Measurements from ENCODE around the gene C4orf50.
"Not testable (repeated sequence)": the region's sequence is repeated elsewhere in the genome, so short reads cannot be mapped to it uniquely, and the experiment has no call there.

Gene C4orf50

DNA sequence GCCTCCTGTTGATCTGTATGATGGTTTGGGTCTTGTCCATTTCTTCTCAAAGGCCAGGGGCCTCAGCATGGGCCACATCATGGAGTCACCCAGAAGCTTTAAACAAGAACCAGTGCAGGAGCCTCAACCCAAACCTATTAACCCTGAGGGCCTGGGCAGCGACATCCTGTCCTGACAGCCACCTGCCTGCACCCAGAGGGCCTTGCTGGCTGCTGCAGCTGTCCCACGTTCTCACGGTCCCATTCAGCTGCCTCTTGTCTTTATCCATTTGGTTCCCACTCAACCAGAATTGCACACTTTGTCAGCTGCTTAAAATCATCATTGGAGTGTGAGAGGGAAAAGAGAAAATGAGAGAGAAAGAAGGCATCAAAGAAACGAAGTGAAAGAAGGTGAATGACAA, 21.6 kb downstream of the C4orf50 start:
- H3K4me2 ChIP-seq (ENCODE audit: low read length), result no peak overlapping the region
- no peak overlapping the region for H2AFZ ChIP-seq (ENCODE audit: low read length)
- TF ChIP-seq, protein P1, sequence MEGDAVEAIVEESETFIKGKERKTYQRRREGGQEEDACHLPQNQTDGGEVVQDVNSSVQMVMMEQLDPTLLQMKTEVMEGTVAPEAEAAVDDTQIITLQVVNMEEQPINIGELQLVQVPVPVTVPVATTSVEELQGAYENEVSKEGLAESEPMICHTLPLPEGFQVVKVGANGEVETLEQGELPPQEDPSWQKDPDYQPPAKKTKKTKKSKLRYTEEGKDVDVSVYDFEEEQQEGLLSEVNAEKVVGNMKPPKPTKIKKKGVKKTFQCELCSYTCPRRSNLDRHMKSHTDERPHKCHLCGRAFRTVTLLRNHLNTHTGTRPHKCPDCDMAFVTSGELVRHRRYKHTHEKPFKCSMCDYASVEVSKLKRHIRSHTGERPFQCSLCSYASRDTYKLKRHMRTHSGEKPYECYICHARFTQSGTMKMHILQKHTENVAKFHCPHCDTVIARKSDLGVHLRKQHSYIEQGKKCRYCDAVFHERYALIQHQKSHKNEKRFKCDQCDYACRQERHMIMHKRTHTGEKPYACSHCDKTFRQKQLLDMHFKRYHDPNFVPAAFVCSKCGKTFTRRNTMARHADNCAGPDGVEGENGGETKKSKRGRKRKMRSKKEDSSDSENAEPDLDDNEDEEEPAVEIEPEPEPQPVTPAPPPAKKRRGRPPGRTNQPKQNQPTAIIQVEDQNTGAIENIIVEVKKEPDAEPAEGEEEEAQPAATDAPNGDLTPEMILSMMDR (IDR thresholded peaks at IDR 0.05; ENCODE audit: low read length), result no peak
- TF ChIP-seq EZH2 (IDR thresholded peaks at IDR 0.05; ENCODE audit: borderline replicate concordance, low read length), result no peak
- H4K20me1 ChIP-seq (ENCODE audit: insufficient read depth, low read length), result no peaks in the 10 kb centered on the region
- no peak overlapping the region for H3K4me3 ChIP-seq (ENCODE audit: low read depth, low read length, poor library complexity, severe bottlenecking)
- no peak overlapping the region for H3K27ac ChIP-seq (ENCODE audit: low read depth, low read length, poor library complexity, severe bottlenecking)
- no peaks in the 10 kb centered on the region for H3K9me2 ChIP-seq (ENCODE audit: low read depth, low read length)
- H3K9me3 ChIP-seq (ENCODE audit: low read length), result no peaks in the 10 kb centered on the region
- H3K79me2 ChIP-seq (ENCODE audit: insufficient read depth, low read length), result no peaks in the 10 kb centered on the region
- H3K9ac ChIP-seq (ENCODE audit: low read length), result no peak overlapping the region
- no peaks in the 10 kb centered on the region for H3K27me3 ChIP-seq (ENCODE audit: insufficient read depth, low read length)
- H3K4me1 ChIP-seq (ENCODE audit: insufficient read depth, low read length, severe bottlenecking), result no peaks in the 10 kb centered on the region
- H3K36me3 ChIP-seq (ENCODE audit: insufficient read depth, low read length), result no peaks in the 10 kb centered on the region
- H3F3A ChIP-seq (ENCODE audit: insufficient read depth, low read length), result no peaks in the 10 kb centered on the region

DNA sequence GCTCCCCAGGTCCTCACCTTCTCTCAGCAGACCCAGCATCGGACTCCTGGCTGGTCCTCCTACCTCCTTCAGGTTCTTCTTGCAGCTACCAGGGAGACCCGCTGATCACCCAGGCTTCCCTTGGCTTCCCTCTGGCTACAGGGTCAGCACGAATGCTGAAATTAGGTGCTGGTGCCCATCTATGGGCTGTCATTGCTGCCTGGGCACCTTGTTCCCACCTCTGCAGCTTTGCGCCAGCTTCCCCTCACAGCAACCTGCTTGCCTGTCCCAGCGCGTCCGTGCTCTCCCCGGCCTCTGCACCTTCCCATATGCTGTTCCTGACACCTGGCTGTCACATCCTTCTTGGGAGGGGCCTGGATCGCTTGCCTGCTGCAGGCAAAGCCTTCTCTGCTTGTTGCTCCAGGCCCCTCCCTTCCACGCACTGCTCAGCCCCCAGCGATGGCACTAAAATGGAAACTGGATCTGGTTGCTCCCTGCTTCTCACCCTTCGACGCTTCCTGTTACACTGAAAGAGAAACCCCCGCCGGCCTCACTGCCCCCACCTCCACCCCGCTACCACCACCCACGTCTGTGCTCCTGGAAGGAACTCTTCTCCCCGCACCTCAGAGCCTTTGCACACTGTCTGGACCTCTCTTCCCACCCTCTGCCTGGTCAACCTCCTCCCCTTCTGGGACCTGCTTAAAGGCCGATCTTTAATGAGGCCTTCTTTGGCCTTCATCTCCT, 22.2 kb downstream of the C4orf50 start:
- no peaks in the 10 kb centered on the region for H3K36me3 ChIP-seq (ENCODE audit: insufficient read depth, low read length)
- H3K9me3 ChIP-seq (ENCODE audit: low read length), result no peaks in the 10 kb centered on the region
- no peaks in the 10 kb centered on the region for H3K79me2 ChIP-seq (ENCODE audit: insufficient read depth, low read length)
- no peak overlapping the region for H3K4me3 ChIP-seq (ENCODE audit: low read depth, low read length, poor library complexity, severe bottlenecking)
- no peaks in the 10 kb centered on the region for H3K4me1 ChIP-seq (ENCODE audit: insufficient read depth, low read length, severe bottlenecking)
- no peaks in the 10 kb centered on the region for H3K27me3 ChIP-seq (ENCODE audit: insufficient read depth, low read length)
- no peak overlapping the region for H3K4me2 ChIP-seq (ENCODE audit: low read length)
- H2AFZ ChIP-seq (ENCODE audit: low read length), result no peak overlapping the region
- no peaks in the 10 kb centered on the region for H3F3A ChIP-seq (ENCODE audit: insufficient read depth, low read length)
- H3K9me2 ChIP-seq (ENCODE audit: low read depth, low read length), result no peaks in the 10 kb centered on the region
- no peak overlapping the region for H3K27ac ChIP-seq (ENCODE audit: low read depth, low read length, poor library complexity, severe bottlenecking)
- no peak for TF ChIP-seq EZH2 (IDR thresholded peaks at IDR 0.05; ENCODE audit: borderline replicate concordance, low read length)
- TF ChIP-seq, protein P1 (IDR thresholded peaks at IDR 0.05; ENCODE audit: low read length), result no peak
- no peak overlapping the region for H3K9ac ChIP-seq (ENCODE audit: low read length)
- H4K20me1 ChIP-seq (ENCODE audit: insufficient read depth, low read length), result no peaks in the 10 kb centered on the region

DNA sequence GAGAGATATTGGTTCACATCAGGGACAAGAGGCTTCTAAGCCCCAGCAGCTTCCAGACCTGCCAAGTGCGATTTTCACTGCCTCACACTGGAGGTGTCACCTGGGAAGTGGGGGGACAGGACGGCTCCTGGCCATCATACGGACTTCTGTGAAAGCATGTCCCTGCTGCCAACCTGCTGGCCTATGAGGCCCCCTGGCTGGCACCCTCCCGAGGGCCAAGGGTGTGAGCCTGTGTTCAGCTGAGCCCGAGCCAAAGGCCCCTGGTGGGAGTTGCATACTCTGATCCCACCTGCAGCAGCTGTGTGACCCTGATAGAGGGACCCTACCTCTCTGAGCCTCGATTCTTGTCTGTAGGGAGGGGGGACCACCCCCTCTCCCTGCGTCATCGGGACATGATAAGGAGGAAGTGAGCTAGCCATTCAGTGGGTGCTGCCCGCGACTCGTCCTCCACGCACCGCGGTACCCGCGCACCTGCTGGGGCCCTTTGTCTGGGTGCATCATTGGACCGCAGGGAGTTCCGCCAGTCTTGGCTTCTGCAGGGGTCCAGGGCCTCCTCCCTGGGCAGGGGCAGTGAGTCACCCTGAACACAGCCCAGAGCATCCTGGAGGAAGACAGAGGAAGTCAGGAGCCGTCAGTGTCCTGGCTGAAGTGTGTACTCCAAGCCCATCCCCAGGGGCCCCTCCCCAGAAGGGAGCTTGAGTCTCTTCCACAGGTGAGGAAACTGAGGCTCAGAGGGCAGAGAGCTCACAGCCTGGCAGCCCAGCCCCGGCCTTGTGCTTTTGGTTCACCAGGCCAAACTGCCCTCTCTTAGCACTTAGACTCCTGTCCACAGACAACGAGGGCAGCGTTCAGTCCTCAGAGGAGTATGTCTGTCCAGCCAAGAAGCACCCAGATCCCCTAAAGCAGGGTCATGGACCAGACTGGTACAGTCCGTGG, 24.1 kb downstream of the C4orf50 start:
- no peaks in the 10 kb centered on the region for H3K79me2 ChIP-seq (ENCODE audit: insufficient read depth, low read length)
- H3K9me3 ChIP-seq (ENCODE audit: low read length), result no peaks in the 10 kb centered on the region
- H4K20me1 ChIP-seq (ENCODE audit: insufficient read depth, low read length), result no peaks in the 10 kb centered on the region
- no peak overlapping the region for H3K4me3 ChIP-seq (ENCODE audit: low read depth, low read length, poor library complexity, severe bottlenecking)
- H3K27ac ChIP-seq (ENCODE audit: low read depth, low read length, poor library complexity, severe bottlenecking), result no peak overlapping the region
- no peaks in the 10 kb centered on the region for H3K9me2 ChIP-seq (ENCODE audit: low read depth, low read length)
- no peak overlapping the region for H2AFZ ChIP-seq (ENCODE audit: low read length)
- TF ChIP-seq, protein P1 (IDR thresholded peaks at IDR 0.05; ENCODE audit: low read length), result no peak
- TF ChIP-seq EZH2 (IDR thresholded peaks at IDR 0.05; ENCODE audit: borderline replicate concordance, low read length), result no peak
- no peaks in the 10 kb centered on the region for H3K27me3 ChIP-seq (ENCODE audit: insufficient read depth, low read length)
- no peak overlapping the region for H3K4me2 ChIP-seq (ENCODE audit: low read length)
- no peak overlapping the region for H3K9ac ChIP-seq (ENCODE audit: low read length)
- no peaks in the 10 kb centered on the region for H3K36me3 ChIP-seq (ENCODE audit: insufficient read depth, low read length)
- H3F3A ChIP-seq (ENCODE audit: insufficient read depth, low read length), result no peaks in the 10 kb centered on the region
- no peaks in the 10 kb centered on the region for H3K4me1 ChIP-seq (ENCODE audit: insufficient read depth, low read length, severe bottlenecking)

DNA sequence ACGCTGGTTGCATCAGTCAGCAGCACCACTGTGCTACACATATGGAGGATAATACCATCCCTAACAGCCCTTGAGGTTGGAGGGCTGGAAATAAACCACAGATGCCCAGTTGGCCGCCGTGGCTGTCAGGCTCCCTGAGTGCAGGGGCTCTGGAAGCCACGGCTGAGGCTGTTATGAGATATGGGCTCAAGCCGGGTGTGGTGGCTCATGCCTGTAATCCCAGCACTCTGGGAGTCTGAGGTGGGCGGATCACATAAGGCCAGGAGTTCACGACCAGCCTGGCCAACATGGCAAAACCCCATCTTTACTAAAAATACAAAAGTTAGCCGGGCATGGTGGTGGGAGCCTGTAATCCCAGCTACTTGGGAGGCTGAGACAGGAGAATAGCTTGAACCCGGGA, 24.9 kb downstream of the C4orf50 start:
- not testable (repeated sequence) for H3K27ac ChIP-seq (ENCODE audit: low read depth, low read length, poor library complexity, severe bottlenecking); H3K9me2 ChIP-seq (ENCODE audit: low read depth, low read length); H4K20me1 ChIP-seq (ENCODE audit: insufficient read depth, low read length); H3K27me3 ChIP-seq (ENCODE audit: insufficient read depth, low read length); H2AFZ ChIP-seq (ENCODE audit: low read length); H3K9ac ChIP-seq (ENCODE audit: low read length); H3K4me1 ChIP-seq (ENCODE audit: insufficient read depth, low read length, severe bottlenecking); H3K9me3 ChIP-seq (ENCODE audit: low read length); H3K36me3 ChIP-seq (ENCODE audit: insufficient read depth, low read length); H3K4me3 ChIP-seq (ENCODE audit: low read depth, low read length, poor library complexity, severe bottlenecking); H3F3A ChIP-seq (ENCODE audit: insufficient read depth, low read length); H3K79me2 ChIP-seq (ENCODE audit: insufficient read depth, low read length); H3K4me2 ChIP-seq (ENCODE audit: low read length)

All from OCI-LY1 (cell line).